ENCODE results near the gene CDH4. TPM values are rescaled to one million over a fixed set of nuclear protein-coding genes. Genes with fewer than 3 reads are reported as not detected.

The CDH4 gene
- total and polyA plus RNA-seq, 9 donors: 0.12 to 4.4 (median 0.36) TPM

DNA sequence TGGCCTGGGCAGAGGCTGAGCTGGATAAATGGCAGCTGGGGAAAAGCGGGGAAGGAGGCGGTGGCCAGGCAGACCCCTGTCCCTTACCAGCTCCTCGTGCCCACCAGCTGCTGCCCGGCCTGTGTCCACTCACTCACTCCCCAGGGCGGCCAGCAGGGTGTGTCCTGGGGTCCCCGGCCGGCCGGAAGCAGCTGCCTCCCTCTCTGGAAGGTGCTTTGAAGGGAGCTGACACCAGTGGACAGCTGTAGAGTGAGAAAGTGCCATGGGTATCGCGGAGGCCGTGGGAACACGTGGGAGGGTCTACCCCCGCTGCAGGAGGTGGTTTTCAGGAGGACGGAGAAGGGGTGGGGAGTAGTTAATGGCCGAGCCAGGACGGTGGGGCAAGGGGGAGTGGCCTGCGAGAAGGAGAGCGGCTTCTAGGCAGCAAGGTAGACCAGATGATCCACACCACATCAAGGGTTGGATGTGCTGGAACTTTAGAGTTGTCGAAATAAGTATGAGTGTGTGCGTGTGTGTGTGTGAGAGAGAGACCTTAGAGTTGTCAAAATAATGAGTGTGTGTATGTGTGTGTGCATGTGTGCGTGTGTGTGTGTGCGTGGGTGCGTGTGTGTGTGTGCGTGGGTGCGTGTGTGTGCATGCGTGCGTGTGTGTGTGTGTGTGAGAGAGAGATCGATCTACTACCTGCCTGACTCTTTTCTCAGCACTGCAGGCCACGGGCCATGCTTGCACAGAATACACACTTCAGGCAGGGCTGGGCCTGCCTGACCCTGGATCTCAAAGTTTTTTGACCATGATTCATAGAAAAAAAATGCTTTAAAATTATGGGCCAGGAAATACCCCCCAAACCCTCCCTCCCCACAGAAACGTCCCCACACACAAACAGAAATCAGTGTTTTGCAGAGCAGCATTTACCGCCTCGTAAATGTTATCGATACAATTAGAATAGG is 43.9 kb downstream of the CDH4 start:
- no peaks in the 10 kb centered on the region for H3K27me3 ChIP-seq
- no peaks in the 10 kb centered on the region for H3K36me3 ChIP-seq
- intact Hi-C loops (cut with DNase I): no loop called here
- TF ChIP-seq EP300 (IDR thresholded peaks at IDR 0.05) (no peak), POLR2A (IDR thresholded peaks at IDR 0.05) (no peak)
- TF ChIP-seq, protein P1, sequence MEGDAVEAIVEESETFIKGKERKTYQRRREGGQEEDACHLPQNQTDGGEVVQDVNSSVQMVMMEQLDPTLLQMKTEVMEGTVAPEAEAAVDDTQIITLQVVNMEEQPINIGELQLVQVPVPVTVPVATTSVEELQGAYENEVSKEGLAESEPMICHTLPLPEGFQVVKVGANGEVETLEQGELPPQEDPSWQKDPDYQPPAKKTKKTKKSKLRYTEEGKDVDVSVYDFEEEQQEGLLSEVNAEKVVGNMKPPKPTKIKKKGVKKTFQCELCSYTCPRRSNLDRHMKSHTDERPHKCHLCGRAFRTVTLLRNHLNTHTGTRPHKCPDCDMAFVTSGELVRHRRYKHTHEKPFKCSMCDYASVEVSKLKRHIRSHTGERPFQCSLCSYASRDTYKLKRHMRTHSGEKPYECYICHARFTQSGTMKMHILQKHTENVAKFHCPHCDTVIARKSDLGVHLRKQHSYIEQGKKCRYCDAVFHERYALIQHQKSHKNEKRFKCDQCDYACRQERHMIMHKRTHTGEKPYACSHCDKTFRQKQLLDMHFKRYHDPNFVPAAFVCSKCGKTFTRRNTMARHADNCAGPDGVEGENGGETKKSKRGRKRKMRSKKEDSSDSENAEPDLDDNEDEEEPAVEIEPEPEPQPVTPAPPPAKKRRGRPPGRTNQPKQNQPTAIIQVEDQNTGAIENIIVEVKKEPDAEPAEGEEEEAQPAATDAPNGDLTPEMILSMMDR (IDR thresholded peaks at IDR 0.05): no peak
- H3K4me3 ChIP-seq: no peak overlapping the region
- H3K4me1 ChIP-seq (ENCODE audit: insufficient read depth): no peaks in the 10 kb centered on the region
- no peak overlapping the region for H3K27ac ChIP-seq
- no peak for DNase-seq
- no peaks in the 10 kb centered on the region for H3K9me3 ChIP-seq
- 50 to 57% (median 54%) methylated on average over 33 of the region's 33 CpGs for WGBS, 3 donors

DNA sequence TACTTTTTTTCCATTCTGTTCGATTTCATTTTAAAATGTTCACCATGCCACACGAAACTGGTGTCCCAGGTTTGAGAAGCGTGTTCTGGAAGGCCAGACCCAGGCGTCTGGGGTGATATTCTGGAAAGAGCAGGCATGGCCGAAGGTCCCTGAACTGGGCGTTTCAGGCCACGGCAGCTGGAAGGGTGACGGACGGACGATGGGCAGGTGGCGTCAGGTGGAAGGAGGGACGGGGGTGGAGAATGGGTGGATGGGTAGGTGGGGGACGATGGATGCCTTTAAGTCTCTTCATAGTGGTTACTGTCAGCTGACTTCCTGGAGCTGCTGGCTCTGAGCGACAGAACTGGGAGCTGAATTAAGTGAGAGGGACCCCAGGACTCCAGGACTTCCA is 44.6 kb downstream of the CDH4 start:
- DNase-seq: no peak
- TF ChIP-seq, protein P1 (IDR thresholded peaks at IDR 0.05): no peak
- TF ChIP-seq EP300 (IDR thresholded peaks at IDR 0.05) (no peak), POLR2A (IDR thresholded peaks at IDR 0.05) (no peak)
- H3K4me1 ChIP-seq (ENCODE audit: insufficient read depth): no peaks in the 10 kb centered on the region
- no peaks in the 10 kb centered on the region for H3K9me3 ChIP-seq
- intact Hi-C loops (cut with DNase I): no loop called here
- H3K4me3 ChIP-seq: no peak overlapping the region
- H3K36me3 ChIP-seq: no peaks in the 10 kb centered on the region
- no peak overlapping the region for H3K27ac ChIP-seq
- no peaks in the 10 kb centered on the region for H3K27me3 ChIP-seq
- WGBS, 3 donors: 81 to 84% (median 82%) methylated on average over 14 of the region's 14 CpGs

DNA sequence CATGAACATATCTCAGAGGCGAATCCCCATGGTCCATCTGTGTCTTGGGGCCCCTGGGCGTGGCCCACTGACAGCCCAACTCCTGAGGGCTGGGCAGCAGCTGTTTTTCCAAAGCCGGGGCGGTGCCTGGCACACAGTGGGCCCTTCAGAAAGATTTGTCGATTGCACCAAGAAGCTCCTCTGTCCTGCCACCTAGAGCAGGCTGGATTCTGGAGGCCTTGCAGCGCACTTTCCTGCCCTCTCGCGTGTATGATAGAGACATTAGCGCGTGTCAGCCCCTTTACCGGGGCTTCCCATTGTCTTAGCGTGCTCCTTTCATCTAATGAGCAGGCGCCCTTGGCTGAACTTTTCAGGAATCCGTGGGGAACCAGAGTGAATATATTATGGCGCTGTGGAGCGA is 45.4 kb downstream of the CDH4 start:
- Histone ChIP-seq H3K4me3 (no peak overlapping the region), H3K4me1 (ENCODE audit: insufficient read depth) (no peaks in the 10 kb centered on the region), H3K27ac (no peak overlapping the region), H3K27me3 (no peaks in the 10 kb centered on the region), H3K36me3 (no peaks in the 10 kb centered on the region), H3K9me3 (no peaks in the 10 kb centered on the region)
- intact Hi-C loops (cut with DNase I): no loop called here
- DNase-seq: no peak
- TF ChIP-seq POLR2A (IDR thresholded peaks at IDR 0.05): no peak
- no peak for TF ChIP-seq EP300 (IDR thresholded peaks at IDR 0.05)
- TF ChIP-seq, protein P1 (IDR thresholded peaks at IDR 0.05): no peak
- WGBS, 3 donors: 89 to 92% (median 91%) methylated on average over 16 of the region's 16 CpGs

DNA sequence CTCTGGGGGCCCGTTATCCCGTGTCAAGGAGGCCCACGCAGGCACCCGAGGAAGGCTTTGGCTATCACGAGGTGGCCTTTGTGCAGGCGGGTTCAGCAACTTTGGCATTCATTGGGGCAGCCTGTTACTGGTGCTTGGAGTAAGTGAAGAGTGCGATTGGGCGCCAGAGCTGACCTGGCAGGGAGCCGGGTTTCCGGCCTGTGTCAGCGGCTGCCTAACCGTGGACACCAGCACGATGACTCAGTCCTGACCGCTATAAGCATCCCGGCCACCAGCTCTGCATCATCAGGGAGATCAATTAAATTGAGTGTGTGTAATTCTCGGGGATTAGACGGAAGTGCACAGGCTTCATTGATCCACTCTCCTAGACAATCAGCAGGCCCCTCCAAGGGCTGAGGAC is 45.9 kb downstream of the CDH4 start:
- DNase-seq: no peak
- Histone ChIP-seq H3K27me3 (no peaks in the 10 kb centered on the region), H3K27ac (no peak overlapping the region), H3K4me3 (no peak overlapping the region), H3K36me3 (no peaks in the 10 kb centered on the region), H3K9me3 (no peaks in the 10 kb centered on the region), H3K4me1 (ENCODE audit: insufficient read depth) (no peaks in the 10 kb centered on the region)
- WGBS, 3 donors: 89 to 92% (median 91%) methylated on average over 17 of the region's 17 CpGs
- no peak for TF ChIP-seq POLR2A (IDR thresholded peaks at IDR 0.05)
- TF ChIP-seq, protein P1 (IDR thresholded peaks at IDR 0.05): no peak
- TF ChIP-seq EP300 (IDR thresholded peaks at IDR 0.05): no peak
- intact Hi-C loops (cut with DNase I): no loop called here

All from ovary (tissue), 9 donors.